ENCODE data around the gene WWOX. TPM values are rescaled to one million over a fixed set of nuclear protein-coding genes. Genes with fewer than 3 reads are reported as not detected.

Gene WWOX
- total RNA-seq, 1 donor from 2014 or later, result 7.3 TPM

GRCh38 chr16:78269256-78269655 is 169.8 kb downstream of the WWOX start:
- Mint-ChIP-seq H3K36me3 (ENCODE audit: low read depth, unreplicated experiment) (no peaks in the 10 kb centered on the region), H3K9me3 (ENCODE audit: unreplicated experiment) (peaks cover 5% of the 10 kb centered on the region), H3K27ac (ENCODE audit: unreplicated experiment) (no peak overlapping the region), H3K4me3 (ENCODE audit: unreplicated experiment) (no peak overlapping the region), H3K4me1 (ENCODE audit: low read depth, unreplicated experiment) (no peaks in the 10 kb centered on the region), H3K27me3 (ENCODE audit: low read depth, unreplicated experiment) (peaks cover 4% of the 10 kb centered on the region)
- Histone ChIP-seq H3K4me1 (ENCODE audit: insufficient read depth, low read length) (no peaks in the 10 kb centered on the region), H3K4me3 (ENCODE audit: insufficient read depth, low read depth, low read length) (no peak overlapping the region), H3K27ac (ENCODE audit: low read depth, low read length) (no peak overlapping the region), H3K79me2 (ENCODE audit: insufficient read depth, low read length) (no peaks in the 10 kb centered on the region), H3K4me2 (ENCODE audit: low read length) (no peak overlapping the region), H3K9ac (ENCODE audit: low read length) (no peak overlapping the region), H4K20me1 (ENCODE audit: insufficient read depth, low read length) (no peaks in the 10 kb centered on the region), H3K27me3 (ENCODE audit: insufficient read depth, low read length) (no peaks in the 10 kb centered on the region), H3K36me3 (ENCODE audit: insufficient read depth, low read length) (no peaks in the 10 kb centered on the region), H2AFZ (ENCODE audit: low read depth, low read length) (no peak overlapping the region), H3K9me3 (ENCODE audit: insufficient read depth, low read depth, low read length) (no peaks in the 10 kb centered on the region)
- TF ChIP-seq EZH2 (IDR thresholded peaks at IDR 0.05; ENCODE audit: insufficient read depth, low read length) (no peak), CTCF (IDR thresholded peaks at IDR 0.05; ENCODE audit: insufficient read depth, low read depth, low read length) (no peak)
- FAIRE-seq (no peak), DNase-seq (ENCODE audit: low read depth) (no peak)

GRCh38 chr16:78271981-78272380 is 172.5 kb downstream of the WWOX start:
- no peaks in the 10 kb centered on the region for H4K20me1 ChIP-seq (ENCODE audit: insufficient read depth, low read length)
- H3K4me2 ChIP-seq (ENCODE audit: low read length), result no peak overlapping the region
- Mint-ChIP-seq H3K4me1 (ENCODE audit: low read depth, unreplicated experiment) (no peaks in the 10 kb centered on the region), H3K4me3 (ENCODE audit: unreplicated experiment) (no peak overlapping the region), H3K9me3 (ENCODE audit: unreplicated experiment) (peaks cover 1% of the 10 kb centered on the region), H3K27ac (ENCODE audit: unreplicated experiment) (no peak overlapping the region), H3K27me3 (ENCODE audit: low read depth, unreplicated experiment) (peaks cover 4% of the 10 kb centered on the region), H3K36me3 (ENCODE audit: low read depth, unreplicated experiment) (no peaks in the 10 kb centered on the region)
- DNase-seq (ENCODE audit: low read depth) (no peak), FAIRE-seq (no peak)
- no peaks in the 10 kb centered on the region for H3K79me2 ChIP-seq (ENCODE audit: insufficient read depth, low read length)
- no peak overlapping the region for H2AFZ ChIP-seq (ENCODE audit: low read depth, low read length)
- no peak overlapping the region for H3K9ac ChIP-seq (ENCODE audit: low read length)
- TF ChIP-seq EZH2 (IDR thresholded peaks at IDR 0.05; ENCODE audit: insufficient read depth, low read length) (no peak), CTCF (IDR thresholded peaks at IDR 0.05; ENCODE audit: insufficient read depth, low read depth, low read length) (no peak)
- H3K36me3 ChIP-seq (ENCODE audit: insufficient read depth, low read length), result no peaks in the 10 kb centered on the region
- no peaks in the 10 kb centered on the region for H3K4me1 ChIP-seq (ENCODE audit: insufficient read depth, low read length)
- no peak overlapping the region for H3K4me3 ChIP-seq (ENCODE audit: insufficient read depth, low read depth, low read length)
- H3K27ac ChIP-seq (ENCODE audit: low read depth, low read length), result no peak overlapping the region
- no peaks in the 10 kb centered on the region for H3K9me3 ChIP-seq (ENCODE audit: insufficient read depth, low read depth, low read length)
- peaks cover 6% of the 10 kb centered on the region for H3K27me3 ChIP-seq (ENCODE audit: insufficient read depth, low read length)

GRCh38 chr16:78274771-78275170 is 175.3 kb downstream of the WWOX start:
- Histone ChIP-seq H3K4me1 (ENCODE audit: insufficient read depth, low read length) (no peaks in the 10 kb centered on the region), H3K4me2 (ENCODE audit: low read length) (no peak overlapping the region), H3K27ac (ENCODE audit: low read depth, low read length) (no peak overlapping the region), H3K9ac (ENCODE audit: low read length) (no peak overlapping the region), H3K36me3 (ENCODE audit: insufficient read depth, low read length) (no peaks in the 10 kb centered on the region), H3K9me3 (ENCODE audit: insufficient read depth, low read depth, low read length) (no peaks in the 10 kb centered on the region), H3K79me2 (ENCODE audit: insufficient read depth, low read length) (no peaks in the 10 kb centered on the region), H4K20me1 (ENCODE audit: insufficient read depth, low read length) (no peaks in the 10 kb centered on the region), H3K27me3 (ENCODE audit: insufficient read depth, low read length) (peaks cover 8% of the 10 kb centered on the region), H2AFZ (ENCODE audit: low read depth, low read length) (no peak overlapping the region), H3K4me3 (ENCODE audit: insufficient read depth, low read depth, low read length) (no peak overlapping the region)
- no peak overlapping the region for H3K4me3 Mint-ChIP-seq (ENCODE audit: unreplicated experiment)
- DNase-seq (ENCODE audit: low read depth) (no peak), FAIRE-seq (no peak)
- no peak overlapping the region for H3K27ac Mint-ChIP-seq (ENCODE audit: unreplicated experiment)
- peaks cover 1% of the 10 kb centered on the region for H3K9me3 Mint-ChIP-seq (ENCODE audit: unreplicated experiment)
- no peak for TF ChIP-seq EZH2 (IDR thresholded peaks at IDR 0.05; ENCODE audit: insufficient read depth, low read length)
- TF ChIP-seq CTCF (IDR thresholded peaks at IDR 0.05; ENCODE audit: insufficient read depth, low read depth, low read length), result no peak
- no peaks in the 10 kb centered on the region for H3K4me1 Mint-ChIP-seq (ENCODE audit: low read depth, unreplicated experiment)
- peaks cover 2% of the 10 kb centered on the region for H3K27me3 Mint-ChIP-seq (ENCODE audit: low read depth, unreplicated experiment)
- no peaks in the 10 kb centered on the region for H3K36me3 Mint-ChIP-seq (ENCODE audit: low read depth, unreplicated experiment)
